GM18507 (cell line): ENCODE measurements around the gene FOXP4.
A peak's percentile ranks its signal among the peaks of the same experiment; 100 is the strongest.

Experiments used
- DNase-seq: peaks from one replicate; pipeline ENCODE4 v3.0.0; 2011; ENCODE audit warnings: low read depth; ENCODE audit not compliant: insufficient read length; ENCODE audit errors: extremely low spot score
- FAIRE-seq: peaks from 2 replicates; lab custom pipeline; 2011; peaks lifted over from hg19 to GRCh38; lab: Jason Lieb, UNC

The FOXP4 gene

DNA sequence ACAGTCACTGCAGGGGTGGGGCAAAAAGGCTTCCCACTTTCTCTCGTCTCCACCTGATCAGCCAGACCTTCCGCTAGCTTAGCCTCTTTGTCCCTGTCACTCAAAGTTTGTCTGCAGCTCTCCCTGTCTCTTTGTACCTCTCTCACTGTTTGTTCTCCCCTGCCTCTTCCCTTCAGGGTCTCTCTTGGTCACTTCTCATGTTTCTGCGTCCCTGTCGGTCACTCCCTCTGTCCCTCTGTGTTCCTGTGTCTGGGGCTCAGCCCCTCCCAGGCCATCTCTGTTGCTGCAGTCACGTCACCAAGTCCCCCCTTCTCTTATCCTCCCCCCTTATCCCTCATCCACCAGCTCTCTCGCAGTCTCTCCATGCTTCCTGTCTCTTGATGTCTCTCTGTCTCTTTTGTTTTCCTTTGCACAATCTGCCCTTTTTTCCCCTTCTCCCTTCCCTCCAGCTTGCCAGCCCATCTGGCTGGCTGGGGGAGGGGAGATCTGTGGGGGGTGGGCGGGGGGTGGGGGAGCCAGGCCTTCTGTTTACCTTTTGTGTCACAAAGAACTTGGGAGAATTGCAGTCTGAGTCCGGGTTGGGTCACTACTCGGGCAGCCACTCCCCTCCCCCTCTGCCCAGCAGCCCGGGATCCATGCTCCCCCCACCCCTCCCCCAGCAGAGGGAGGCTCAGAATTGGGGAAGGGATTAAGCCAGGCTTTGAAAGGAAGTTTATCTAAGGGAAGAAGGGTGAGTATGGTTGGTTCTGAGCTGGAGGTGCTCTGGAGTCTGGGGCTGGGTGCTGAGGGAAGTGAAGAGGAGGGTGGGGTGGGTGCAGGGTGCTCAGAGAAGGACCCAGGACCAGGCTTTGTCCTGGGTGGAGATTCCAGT is 32.3 kb downstream of the FOXP4 start:
- FAIRE-seq (no peak), DNase-seq (no peak)

- no peak for FAIRE-seq
- DNase-seq = no peak
Observed at GRCh38 chr6:41579088-41579610, 33.0 kb downstream of the FOXP4 start.

DNA sequence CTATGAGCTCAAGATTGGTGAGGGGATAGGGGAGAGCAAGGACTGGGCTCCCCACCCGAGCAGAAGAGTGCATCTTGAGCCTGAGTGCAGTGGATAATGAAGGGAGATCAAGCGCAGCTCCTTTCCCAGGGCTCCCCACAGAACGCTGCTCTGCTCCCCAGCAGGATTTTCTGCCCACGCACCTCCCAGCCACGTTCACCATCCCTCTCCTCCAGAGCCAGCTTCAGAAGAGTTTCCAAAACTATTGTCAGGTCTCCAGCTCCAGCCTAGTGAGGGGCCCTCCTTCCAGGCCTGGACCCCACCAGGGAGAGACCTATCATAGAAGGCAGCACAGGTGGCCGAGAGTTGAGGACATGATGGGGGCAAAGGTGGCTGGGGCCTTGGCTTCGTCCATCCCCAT is 34.5 kb downstream of the FOXP4 start:
- no peak for DNase-seq
- FAIRE-seq = no peak

- no peak for DNase-seq
- no peak for FAIRE-seq
Observed at GRCh38 chr6:41581381-41581991, 35.3 kb downstream of the FOXP4 start.

GRCh38 chr6:41582540-41582939 is 36.4 kb downstream of the FOXP4 start:
- DNase-seq (no peak), FAIRE-seq (no peak)

DNA sequence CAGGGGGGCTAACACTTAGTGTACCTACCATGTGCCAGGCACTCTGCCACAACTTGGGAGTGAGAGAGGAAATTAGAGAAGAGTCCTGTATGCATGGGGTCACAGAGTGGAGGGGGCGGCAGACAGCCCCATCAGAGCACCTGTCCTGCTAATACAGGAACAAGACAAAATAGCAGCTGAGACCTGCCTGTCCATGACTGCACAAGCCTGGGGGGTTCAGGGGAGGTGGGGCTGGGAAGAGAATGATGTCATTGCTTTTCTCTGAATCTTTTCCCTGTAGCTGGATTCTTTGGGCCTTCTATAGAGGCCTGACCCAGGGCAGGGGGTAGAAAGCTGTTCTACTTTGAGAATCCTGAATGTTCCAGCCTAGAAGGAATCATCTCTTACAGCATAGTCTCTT is 37.4 kb downstream of the FOXP4 start:
- FAIRE-seq (no peak), DNase-seq (no peak)

DNA sequence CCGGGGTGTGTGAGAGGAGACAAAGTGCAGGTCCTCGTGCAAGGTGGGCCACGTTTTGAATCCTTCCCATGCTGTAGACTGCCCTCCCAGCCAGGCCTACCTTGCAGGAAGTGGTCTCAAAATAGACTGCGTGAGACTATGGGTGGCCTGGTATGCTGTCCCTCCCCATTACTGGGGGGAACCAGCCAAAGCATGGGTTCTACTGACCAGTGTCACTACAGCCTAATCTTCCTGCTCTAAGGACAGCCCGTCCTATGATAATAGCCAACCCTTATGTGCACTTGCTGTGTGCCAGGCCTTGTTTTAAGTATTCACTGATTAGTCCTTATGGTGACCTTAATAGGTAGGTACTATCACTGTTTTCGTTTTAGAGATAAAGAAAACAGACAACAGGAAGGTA is 38.0 kb downstream of the FOXP4 start:
- DNase-seq = no peak
- FAIRE-seq = no peak

- DNase-seq (no peak), FAIRE-seq (no peak)
Observed at GRCh38 chr6:41584668-41585205, 38.6 kb downstream of the FOXP4 start.

GRCh38 chr6:41585605-41586004 is 39.4 kb downstream of the FOXP4 start:
- FAIRE-seq = no peak
- DNase-seq = no peak

DNA sequence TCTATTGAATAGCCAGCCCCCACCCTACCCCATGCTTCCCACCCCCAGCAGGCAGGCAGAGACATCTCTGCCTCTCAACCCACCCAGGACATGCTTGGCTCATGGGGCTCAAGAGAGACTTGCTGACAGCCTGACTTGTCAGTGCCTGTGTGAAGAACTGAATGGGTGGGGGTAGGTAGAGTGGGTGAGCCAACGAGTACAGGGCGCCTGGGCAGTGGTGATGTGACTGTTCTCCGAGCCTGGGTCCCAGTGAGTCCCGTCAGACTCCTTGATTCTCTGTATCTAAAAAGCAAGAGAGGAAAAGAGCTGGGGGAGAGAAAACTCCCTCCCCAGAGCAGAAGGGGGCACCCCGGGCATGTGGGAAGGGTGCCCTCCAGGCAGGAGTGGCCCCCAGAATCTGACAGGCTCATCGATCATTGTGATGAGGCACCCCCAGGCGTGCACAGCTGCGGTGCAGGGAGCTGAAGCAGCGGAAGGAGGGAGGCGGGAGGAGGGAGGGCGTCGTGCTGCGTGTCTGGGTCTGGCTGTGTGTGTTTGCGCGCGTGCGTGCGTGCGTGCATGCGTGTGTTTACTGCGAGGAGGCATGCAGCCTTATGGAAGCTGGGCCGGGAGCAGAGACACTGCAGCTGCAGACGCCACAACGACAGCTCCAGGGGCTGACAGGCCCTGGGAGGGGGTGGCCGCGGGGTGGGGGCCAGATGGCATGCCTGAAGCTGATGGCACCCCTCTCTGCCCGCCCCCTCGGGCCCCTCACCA is 40.2 kb downstream of the FOXP4 start:
- no peak for FAIRE-seq
- DNase-seq = no peak

DNA sequence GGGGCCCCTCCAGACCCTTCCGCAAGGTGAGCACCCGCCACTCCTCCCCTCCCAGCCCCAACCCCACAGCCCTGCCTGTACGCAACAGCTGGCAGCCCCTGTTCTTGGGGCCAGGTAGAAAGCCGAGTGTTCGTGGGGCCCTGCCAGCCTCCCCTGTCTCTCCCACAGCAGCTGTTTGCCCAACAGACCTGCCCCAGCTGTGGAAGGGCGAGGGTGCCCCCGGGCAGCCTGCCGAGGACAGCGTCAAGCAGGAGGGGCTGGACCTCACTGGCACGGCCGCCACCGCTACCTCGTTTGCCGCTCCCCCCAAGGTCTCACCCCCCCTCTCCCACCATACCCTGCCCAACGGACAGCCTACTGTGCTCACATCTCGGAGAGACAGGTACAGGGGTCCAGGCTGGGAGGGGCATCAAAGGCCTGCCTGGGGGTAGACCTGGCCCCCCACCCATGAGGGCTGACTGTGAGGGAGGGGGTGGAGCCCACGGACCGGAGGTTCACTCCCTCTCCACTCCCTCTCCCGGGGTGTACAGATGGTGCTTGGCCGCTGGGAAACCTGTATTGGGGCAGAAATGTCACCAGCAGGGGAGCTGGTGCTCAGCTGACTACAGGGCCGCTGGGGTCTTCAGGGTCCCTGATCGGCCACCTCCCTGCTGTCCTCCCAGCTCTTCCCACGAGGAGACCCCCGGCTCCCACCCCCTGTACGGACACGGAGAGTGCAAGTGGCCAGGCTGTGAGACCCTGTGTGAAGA is 41.1 kb downstream of the FOXP4 start:
- FAIRE-seq = no peak

GRCh38 chr6:41588111-41588510 is 41.9 kb downstream of the FOXP4 start:
- no peak for DNase-seq
- no peak for FAIRE-seq

More for the DNA sequence above, 41.1 kb downstream of the FOXP4 start:
- DNase-seq = no peak

- DNase-seq (no peak), FAIRE-seq (no peak)
Observed at GRCh38 chr6:41589223-41589622, 43.0 kb downstream of the FOXP4 start.

DNA sequence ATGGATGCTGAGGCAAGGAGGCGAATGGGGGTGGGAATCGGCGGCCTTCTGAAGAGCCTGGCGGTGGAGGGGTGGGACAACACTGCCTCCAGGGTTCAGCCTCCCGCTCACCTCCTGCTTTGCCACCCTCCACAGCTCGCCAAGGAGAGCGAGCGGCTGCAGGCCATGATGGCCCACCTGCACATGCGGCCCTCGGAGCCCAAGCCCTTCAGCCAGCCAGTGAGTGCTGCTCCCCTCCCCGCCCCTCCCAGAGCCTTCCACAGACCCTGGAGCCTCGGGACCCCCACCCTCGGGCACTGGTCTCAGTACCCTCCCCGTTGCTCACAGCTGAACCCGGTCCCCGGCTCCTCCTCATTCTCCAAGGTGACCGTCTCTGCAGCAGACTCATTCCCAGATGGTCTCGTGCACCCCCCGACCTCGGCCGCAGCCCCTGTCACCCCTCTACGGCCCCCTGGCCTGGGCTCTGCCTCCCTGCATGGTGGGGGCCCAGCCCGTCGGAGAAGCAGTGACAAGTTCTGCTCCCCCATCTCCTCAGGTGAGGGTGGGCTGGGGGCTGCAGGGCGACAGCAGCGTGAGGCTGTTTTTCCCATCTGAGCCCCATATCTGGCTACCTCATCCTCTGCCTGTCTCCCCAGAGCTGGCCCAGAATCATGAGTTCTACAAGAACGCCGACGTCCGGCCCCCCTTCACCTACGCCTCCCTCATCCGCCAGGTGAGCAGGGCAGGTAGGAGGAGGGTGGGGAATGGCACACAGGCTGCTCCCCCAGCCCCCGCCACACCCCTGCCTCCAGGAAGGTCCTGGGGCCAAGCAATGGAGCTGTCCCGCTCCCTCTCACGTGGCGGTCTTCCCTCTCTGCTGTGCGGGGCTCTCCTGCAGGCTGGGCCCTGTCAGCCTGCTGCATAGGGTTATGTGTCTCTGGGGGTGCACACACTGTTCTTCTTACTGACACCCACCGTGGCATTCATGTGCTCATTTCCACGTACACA is 43.7 kb downstream of the FOXP4 start:
- no peak for DNase-seq
- no peak for FAIRE-seq

DNA sequence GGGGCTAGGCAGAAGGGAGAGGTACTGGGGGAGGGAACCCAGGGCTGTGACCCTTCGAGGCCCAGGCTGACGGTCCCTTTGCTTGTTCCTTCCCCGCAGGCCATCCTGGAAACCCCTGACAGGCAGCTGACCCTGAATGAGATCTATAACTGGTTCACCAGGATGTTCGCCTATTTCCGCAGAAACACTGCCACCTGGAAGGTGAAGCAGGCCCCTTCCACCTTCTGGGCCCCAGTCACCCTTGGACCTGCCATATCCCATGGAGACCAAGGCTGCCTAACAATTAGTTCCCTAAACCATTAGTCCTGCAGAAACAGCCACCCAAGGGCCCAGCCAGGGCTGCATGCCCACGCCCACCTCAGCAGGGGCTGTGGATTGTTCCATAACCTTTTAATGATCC is 44.9 kb downstream of the FOXP4 start:
- DNase-seq (no peak), FAIRE-seq (no peak)

DNA sequence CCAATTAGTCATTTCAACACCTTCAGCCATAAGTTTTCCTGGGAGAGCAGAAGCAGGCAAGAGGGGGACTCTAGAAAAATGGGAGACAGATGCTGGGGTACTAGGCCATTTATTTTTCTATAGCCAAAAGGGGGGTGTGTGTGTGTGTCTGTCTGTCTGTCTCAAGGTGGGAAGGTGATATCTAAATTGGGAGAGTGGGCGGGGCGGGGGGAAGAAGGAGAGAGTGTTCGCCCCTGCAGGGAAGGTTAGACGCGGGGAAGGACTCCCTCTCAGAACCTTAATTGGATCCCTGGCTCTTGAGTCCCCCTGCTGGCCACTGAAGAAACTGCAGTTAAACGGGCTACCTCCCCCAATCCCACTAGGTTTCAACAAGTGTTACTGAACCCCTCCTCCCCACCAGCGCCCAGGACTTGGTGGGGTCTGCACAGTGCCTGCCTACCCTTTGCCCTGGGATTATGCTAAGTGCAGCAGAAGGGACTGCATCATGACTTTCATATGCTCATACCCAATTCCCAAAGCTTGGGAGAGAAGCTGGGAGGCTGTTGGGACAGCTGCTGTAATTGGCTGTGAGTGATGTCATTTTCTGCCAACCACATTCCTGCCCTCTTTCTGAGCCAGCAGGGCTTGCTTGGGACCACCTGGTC is 45.8 kb downstream of the FOXP4 start:
- peak; percentile 82 for FAIRE-seq
- peak; percentile 72 for DNase-seq

DNA sequence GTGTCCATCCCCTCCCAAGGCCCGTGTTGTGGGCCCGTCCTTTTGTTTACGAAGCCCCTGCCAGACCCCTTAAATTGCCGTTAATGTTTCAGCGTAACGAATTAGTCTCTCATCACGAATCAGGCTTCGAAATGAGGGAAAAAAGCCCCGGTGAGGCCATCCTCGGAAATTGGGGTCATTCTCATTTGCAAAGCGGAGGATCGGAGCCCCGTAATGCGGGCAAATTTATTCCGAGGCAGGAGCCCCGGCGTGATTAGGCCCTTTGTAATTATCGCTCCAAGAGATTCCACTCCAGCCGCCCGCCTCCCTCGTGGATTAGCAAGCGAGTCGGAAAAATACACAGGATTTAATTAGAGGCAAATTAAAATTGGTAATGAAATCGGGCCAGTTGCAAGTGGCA is 47.2 kb downstream of the FOXP4 start:
- FAIRE-seq = no peak
- DNase-seq = no peak

GRCh38 chr6:41593839-41594238 is 47.7 kb downstream of the FOXP4 start:
- no peak for DNase-seq
- FAIRE-seq = no peak
